Suppressor macrophage treated with lipopolysaccharide for 4 hours (primary cell): Measurements from ENCODE around the gene C2orf66.
A peak's percentile ranks its signal among the peaks of the same experiment; 100 is the strongest.

Experiments
- DNase-seq: peaks from one replicate; pipeline ENCODE4 v3.0.0-alpha.2; 2020

C2orf66 gene

GRCh38 chr2:196758474-196759377 lies 50.4 kb downstream of the C2orf66 start:
- DNase-seq = peak; percentile 11
